ENCODE data around the gene DCLRE1B.

DCLRE1B gene

DNA sequence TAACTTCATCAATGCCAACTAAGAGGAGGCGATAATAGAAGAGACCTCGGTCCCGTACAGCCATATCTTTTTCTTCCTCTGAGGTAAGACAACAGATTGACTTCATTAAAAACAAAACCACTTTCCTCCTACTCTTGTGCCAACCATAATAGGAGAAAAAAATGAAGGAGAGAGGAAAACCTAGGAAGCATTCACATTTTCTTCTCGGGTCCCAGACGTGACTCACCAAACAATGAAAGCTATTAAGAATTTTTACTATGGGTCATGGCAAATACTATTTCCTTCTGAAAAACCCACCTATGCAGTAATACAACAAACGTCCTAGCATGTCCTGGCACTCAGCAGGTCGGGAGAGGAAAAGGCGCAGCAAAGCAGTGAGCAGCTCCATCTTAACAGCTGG, 9.2 kb upstream of the DCLRE1B start:
- Histone ChIP-seq H3K4ac (ENCODE audit: low read depth, low read length) (no peak overlapping the region), H3K27me3 (ENCODE audit: insufficient read depth, low read length) (no peaks in the 10 kb centered on the region), H3K9ac (ENCODE audit: low read length) (no peak overlapping the region), H3K4me3 (ENCODE audit: low read depth, low read length) (no peak overlapping the region), H2AFZ (ENCODE audit: insufficient read depth, low read length, poor library complexity) (no peak overlapping the region), H3K23ac (ENCODE audit: low read length) (no peak overlapping the region), H4K8ac (ENCODE audit: low read depth, low read length) (no peak overlapping the region), H3K14ac (ENCODE audit: low read length) (no peak overlapping the region), H4K12ac (ENCODE audit: low read depth, low read length) (no peak overlapping the region), H3K4me2 (ENCODE audit: low read length) (no peak overlapping the region), H2AK5ac (ENCODE audit: low read length) (no peak overlapping the region), H3K9me3 (ENCODE audit: insufficient read depth, low read depth, low read length) (no peaks in the 10 kb centered on the region), H3K4me1 (ENCODE audit: control insufficient read depth in 1 of 2, insufficient read depth in 2 of 2, low read length in 2 of 2) (no peaks in the 10 kb centered on the region), H3K36me3 (ENCODE audit: control insufficient read depth in 1 of 2, insufficient read depth in 2 of 2, low read length in 2 of 2) (peaks cover 2 to 13% of the 10 kb centered on the region in 2 experiments), H3K79me1 (ENCODE audit: low read length) (no peaks in the 10 kb centered on the region), H2BK12ac (ENCODE audit: low read length) (no peak overlapping the region), H3K79me2 (ENCODE audit: control insufficient read depth, insufficient read depth, low read length, poor library complexity) (no peaks in the 10 kb centered on the region), H2BK120ac (ENCODE audit: insufficient read depth, low read length, poor library complexity) (no peak overlapping the region), H4K91ac (ENCODE audit: low read depth, low read length) (no peak overlapping the region), H3K27ac (ENCODE audit: low read depth, low read length) (no peak overlapping the region), H2BK5ac (ENCODE audit: low read depth, low read length, poor library complexity) (no peak overlapping the region), H3K18ac (ENCODE audit: low read length) (no peak overlapping the region)
- no peak for DNase-seq
- WGBS (ENCODE audit: extremely low coverage, insufficient coverage, insufficient read length) = no CpG with 5 or more reads among the region's 8 CpGs

GRCh38 chr1:113898241-113898814, 6.8 kb upstream of the DCLRE1B start:
- WGBS (ENCODE audit: extremely low coverage, insufficient coverage, insufficient read length) = no CpG with 5 or more reads among the region's 1 CpG
- H3K14ac ChIP-seq (ENCODE audit: low read length) = no peak overlapping the region
- no peaks in the 10 kb centered on the region for H3K9me3 ChIP-seq (ENCODE audit: insufficient read depth, low read depth, low read length)

DNA sequence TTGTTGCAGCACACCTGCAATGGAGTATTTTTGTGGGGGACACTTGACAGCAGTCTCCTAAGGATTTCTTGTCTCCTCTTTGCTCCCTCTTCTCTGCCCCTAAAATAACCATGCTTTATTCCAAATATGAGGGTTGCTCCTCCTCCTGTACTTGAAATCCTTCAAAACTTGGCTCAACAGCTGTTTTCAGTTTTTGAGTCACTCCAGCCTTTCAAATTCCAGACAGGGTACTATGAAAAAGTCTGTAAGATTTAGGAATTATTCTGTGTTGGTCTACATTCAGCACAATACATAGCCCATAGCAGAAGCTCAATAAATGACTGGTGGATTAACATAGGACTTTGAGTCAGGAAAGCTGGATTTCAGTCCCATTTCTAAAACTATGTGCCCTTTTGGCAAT, 6.0 kb upstream of the DCLRE1B start:
- Histone ChIP-seq H3K79me1 (ENCODE audit: low read length) (no peaks in the 10 kb centered on the region), H3K4ac (ENCODE audit: low read depth, low read length) (no peak overlapping the region), H3K9me3 (ENCODE audit: insufficient read depth, low read depth, low read length) (no peaks in the 10 kb centered on the region), H3K4me3 (ENCODE audit: low read depth, low read length) (no peak overlapping the region), H3K18ac (ENCODE audit: low read length) (no peak overlapping the region), H3K27me3 (ENCODE audit: insufficient read depth, low read length) (no peaks in the 10 kb centered on the region), H3K36me3 (ENCODE audit: control insufficient read depth in 1 of 2, insufficient read depth in 2 of 2, low read length in 2 of 2) (peaks cover 2 to 17% of the 10 kb centered on the region in 2 experiments), H3K23ac (ENCODE audit: low read length) (no peak overlapping the region), H3K4me2 (ENCODE audit: low read length) (no peak overlapping the region), H2BK120ac (ENCODE audit: insufficient read depth, low read length, poor library complexity) (no peak overlapping the region), H3K79me2 (ENCODE audit: control insufficient read depth, insufficient read depth, low read length, poor library complexity) (no peaks in the 10 kb centered on the region), H2AK5ac (ENCODE audit: low read length) (no peak overlapping the region), H3K14ac (ENCODE audit: low read length) (no peak overlapping the region), H2AFZ (ENCODE audit: insufficient read depth, low read length, poor library complexity) (no peak overlapping the region), H2BK5ac (ENCODE audit: low read depth, low read length, poor library complexity) (no peak overlapping the region), H4K91ac (ENCODE audit: low read depth, low read length) (no peak overlapping the region), H3K9ac (ENCODE audit: low read length) (no peak overlapping the region), H3K27ac (ENCODE audit: low read depth, low read length) (no peak overlapping the region), H4K12ac (ENCODE audit: low read depth, low read length) (no peak overlapping the region), H3K4me1 (ENCODE audit: control insufficient read depth in 1 of 2, insufficient read depth in 2 of 2, low read length in 2 of 2) (peaks cover 0 to 2% of the 10 kb centered on the region in 2 experiments), H2BK12ac (ENCODE audit: low read length) (no peak overlapping the region), H4K8ac (ENCODE audit: low read depth, low read length) (no peak overlapping the region)
- no peak for DNase-seq

More at GRCh38 chr1:113898241-113898814, 6.8 kb upstream of the DCLRE1B start:
- H3K79me1 ChIP-seq (ENCODE audit: low read length) = no peaks in the 10 kb centered on the region
- H3K18ac ChIP-seq (ENCODE audit: low read length) = no peak overlapping the region
- no peak overlapping the region for H2BK120ac ChIP-seq (ENCODE audit: insufficient read depth, low read length, poor library complexity)
- no peak overlapping the region for H2AK5ac ChIP-seq (ENCODE audit: low read length)
- H3K4ac ChIP-seq (ENCODE audit: low read depth, low read length) = no peak overlapping the region
- no peaks in the 10 kb centered on the region for H3K27me3 ChIP-seq (ENCODE audit: insufficient read depth, low read length)
- no peak overlapping the region for H2AFZ ChIP-seq (ENCODE audit: insufficient read depth, low read length, poor library complexity)
- H4K8ac ChIP-seq (ENCODE audit: low read depth, low read length) = no peak overlapping the region
- peaks cover 2 to 17% of the 10 kb centered on the region in 2 experiments for H3K36me3 ChIP-seq (ENCODE audit: control insufficient read depth in 1 of 2, insufficient read depth in 2 of 2, low read length in 2 of 2)
- no peak overlapping the region for H3K27ac ChIP-seq (ENCODE audit: low read depth, low read length)
- no peak for DNase-seq
- H4K91ac ChIP-seq (ENCODE audit: low read depth, low read length) = no peak overlapping the region
- no peak overlapping the region for H2BK12ac ChIP-seq (ENCODE audit: low read length)
- H3K4me1 ChIP-seq (ENCODE audit: control insufficient read depth in 1 of 2, insufficient read depth in 2 of 2, low read length in 2 of 2) = no peaks in the 10 kb centered on the region
- H4K12ac ChIP-seq (ENCODE audit: low read depth, low read length) = no peak overlapping the region
- no peak overlapping the region for H3K4me2 ChIP-seq (ENCODE audit: low read length)
- H2BK5ac ChIP-seq (ENCODE audit: low read depth, low read length, poor library complexity) = no peak overlapping the region
- no peak overlapping the region for H3K9ac ChIP-seq (ENCODE audit: low read length)
- no peaks in the 10 kb centered on the region for H3K79me2 ChIP-seq (ENCODE audit: control insufficient read depth, insufficient read depth, low read length, poor library complexity)
- H3K23ac ChIP-seq (ENCODE audit: low read length) = no peak overlapping the region
- H3K4me3 ChIP-seq (ENCODE audit: low read depth, low read length) = no peak overlapping the region

- DNase-seq = no peak
- no CpG with 5 or more reads among the region's 3 CpGs for WGBS (ENCODE audit: extremely low coverage, insufficient coverage, insufficient read length)
- no peak overlapping the region for H2AFZ ChIP-seq (ENCODE audit: insufficient read depth, low read length, poor library complexity)
- no peak overlapping the region for H2AK5ac ChIP-seq (ENCODE audit: low read length)
- H4K91ac ChIP-seq (ENCODE audit: low read depth, low read length) = no peak overlapping the region
- no peak overlapping the region for H3K23ac ChIP-seq (ENCODE audit: low read length)
- H2BK120ac ChIP-seq (ENCODE audit: insufficient read depth, low read length, poor library complexity) = no peak overlapping the region
- H3K27me3 ChIP-seq (ENCODE audit: insufficient read depth, low read length) = no peaks in the 10 kb centered on the region
- H4K12ac ChIP-seq (ENCODE audit: low read depth, low read length) = no peak overlapping the region
- H3K27ac ChIP-seq (ENCODE audit: low read depth, low read length) = no peak overlapping the region
- peaks cover 6% of the 10 kb centered on the region for H3K79me1 ChIP-seq (ENCODE audit: low read length)
- H3K9me3 ChIP-seq (ENCODE audit: insufficient read depth, low read depth, low read length) = no peaks in the 10 kb centered on the region
- H3K4me1 ChIP-seq (ENCODE audit: control insufficient read depth in 1 of 2, insufficient read depth in 2 of 2, low read length in 2 of 2) = peaks cover 1 to 2% of the 10 kb centered on the region in 2 experiments
- no peak overlapping the region for H3K9ac ChIP-seq (ENCODE audit: low read length)
- no peak overlapping the region for H3K4ac ChIP-seq (ENCODE audit: low read depth, low read length)
- H3K18ac ChIP-seq (ENCODE audit: low read length) = no peak overlapping the region
- no peak overlapping the region for H2BK5ac ChIP-seq (ENCODE audit: low read depth, low read length, poor library complexity)
- H3K14ac ChIP-seq (ENCODE audit: low read length) = no peak overlapping the region
- no peak overlapping the region for H4K8ac ChIP-seq (ENCODE audit: low read depth, low read length)
- no peak overlapping the region for H3K4me3 ChIP-seq (ENCODE audit: low read depth, low read length)
- peaks cover 7% of the 10 kb centered on the region for H3K79me2 ChIP-seq (ENCODE audit: control insufficient read depth, insufficient read depth, low read length, poor library complexity)
- no peak overlapping the region for H2BK12ac ChIP-seq (ENCODE audit: low read length)
- H3K4me2 ChIP-seq (ENCODE audit: low read length) = no peak overlapping the region
- peaks cover 0 to 12% of the 10 kb centered on the region in 2 experiments for H3K36me3 ChIP-seq (ENCODE audit: control insufficient read depth in 1 of 2, insufficient read depth in 2 of 2, low read length in 2 of 2)
These were observed 3.9 kb upstream of the DCLRE1B start for GRCh38 chr1:113901191-113901590.

Measured in trophoblast cell (in vitro differentiated cells and primary cell).